H1 (cell line): ENCODE measurements around the gene TLCD3A. TPM values are rescaled to one million over a fixed set of nuclear protein-coding genes. Genes with fewer than 3 reads are reported as not detected.
"Not testable (repeated sequence)": the region's sequence is repeated elsewhere in the genome, so short reads cannot be mapped to it uniquely, and the experiment has no call there.

Source experiments
- CTCF ChIA-PET: fragments of 300-600 bp; sonication (Branson Sonifier 250); formaldehyde crosslinking; loops from one replicate; lab custom pipeline; 2021; ENCODE audit not compliant: partially characterized antibody; lab: Charles Lee
- POLR2A ChIA-PET: fragments of 300-600 bp; sonication (Branson Sonifier 250); formaldehyde crosslinking; loops from one replicate; lab custom pipeline; 2021; ENCODE audit warnings: inconsistent platforms; ENCODE audit not compliant: partially characterized antibody; lab: Charles Lee
- DNase-seq, 2 experiments: peaks; one replicate each; pipeline versions ENCODE4 v3.0.0 to v3.0.0-alpha.2; 2010 to 2022; ENCODE audit warnings: low spot score in 2 of 2, low read depth in 1 of 2, mixed read lengths in 1 of 2
- FAIRE-seq: peaks from 2 replicates; lab custom pipeline; 2011; peaks lifted over from hg19 to GRCh38; lab: Jason Lieb, UNC
- H2AFZ ChIP-seq: 2 replicates; pipeline ENCODE4 v1.8.1; 2012; ENCODE audit warnings: low read length, inconsistent platforms
- H2AK5ac ChIP-seq: 2 replicates; pipeline ENCODE4 v1.6.1; 2013; ENCODE audit warnings: low read depth, low read length
- H2BK120ac ChIP-seq: replicated peaks from 2 replicates; pipeline ENCODE3; 2013; ENCODE audit warnings: low read depth, low read length, inconsistent platforms
- H2BK12ac ChIP-seq: 2 replicates; pipeline ENCODE4 v1.6.1; 2013; ENCODE audit warnings: low read depth, low read length
- H2BK15ac ChIP-seq: 2 replicates; pipeline ENCODE4 v1.6.1; 2013; ENCODE audit warnings: low read length
- H2BK20ac ChIP-seq: 2 replicates; pipeline ENCODE4 v1.6.1; 2013; ENCODE audit warnings: low read length
- H2BK5ac ChIP-seq: 2 replicates; pipeline ENCODE4 v1.6.1; 2013; ENCODE audit warnings: low read depth, low read length
- H3K14ac ChIP-seq: 2 replicates; pipeline ENCODE4 v1.6.1; 2013; ENCODE audit warnings: inconsistent platforms; ENCODE audit not compliant: insufficient read length
- H3K18ac ChIP-seq: 2 replicates; pipeline ENCODE4 v1.6.1; 2013; ENCODE audit warnings: low read length; ENCODE audit errors: extremely low read depth
- H3K23ac ChIP-seq: 2 replicates; pipeline ENCODE4 v1.6.1; 2013; ENCODE audit warnings: inconsistent platforms; ENCODE audit not compliant: insufficient read length
- H3K23me2 ChIP-seq: 2 replicates; pipeline ENCODE4 v1.6.1; 2013; ENCODE audit warnings: low read depth, low read length
- H3K27ac ChIP-seq: 2 replicates; pipeline ENCODE4 v1.6.1; 2011; ENCODE audit warnings: low read depth, low read length, inconsistent platforms
- H3K27me3 ChIP-seq, 4 experiments: replicated peaks in 1 of 4; 1 replicate in 1 of 4; 2 replicates in 3 of 4; pipeline versions ENCODE4 v1.6.1 to v1.8.1; 2011 to 2013; ENCODE audit warnings: low read length in 3 of 4, mild to moderate bottlenecking in 3 of 4, inconsistent platforms in 2 of 4, mixed read lengths in 2 of 4, moderate library complexity in 1 of 4; ENCODE audit not compliant: control insufficient read depth in 3 of 4, insufficient read depth in 3 of 4; ENCODE audit errors: extremely low read depth in 1 of 4
- H3K36me3 ChIP-seq, 4 experiments: 2 replicates each; pipeline versions ENCODE4 v1.6.1 to v1.8.1; 2011 to 2013; ENCODE audit warnings: mild to moderate bottlenecking in 4 of 4, low read length in 3 of 4, moderate library complexity in 2 of 4, control low read depth in 1 of 4, inconsistent platforms in 1 of 4; ENCODE audit not compliant: insufficient read depth in 4 of 4, control insufficient read depth in 2 of 4
- H3K4ac ChIP-seq: replicated peaks from 2 replicates; pipeline ENCODE3; 2013; ENCODE audit warnings: low read length, low read depth, mixed read lengths, inconsistent platforms; ENCODE audit not compliant: insufficient read length
- H3K4me1 ChIP-seq, 4 experiments: replicated peaks in 1 of 4; 1 replicate in 1 of 4; 2 replicates in 3 of 4; pipeline versions ENCODE4 v1.6.1 to v1.8.1; 2011 to 2013; ENCODE audit warnings: low read length in 3 of 4, inconsistent platforms in 2 of 4, mixed read lengths in 1 of 4; ENCODE audit not compliant: insufficient read depth in 4 of 4, control insufficient read depth in 3 of 4
- H3K4me2 ChIP-seq, 2 experiments: 2 replicates each; pipeline versions ENCODE4 v1.6.1 to v1.8.1; 2011 to 2013; ENCODE audit warnings: low read depth in 2 of 2, low read length in 2 of 2, control low read depth in 1 of 2, inconsistent platforms in 1 of 2, mild to moderate bottlenecking in 1 of 2; ENCODE audit not compliant: insufficient read depth in 1 of 2
- H3K4me3 ChIP-seq, 4 experiments: fragments of 200-600, 300-600 bp in 1 of 4; sonication (generic), shearing (Covaris generic), sonication (Bioruptor Twin) in 1 of 4; 2 replicates each; pipeline versions ENCODE4 v1.5.1 to v1.8.1; 2011 to 2016; ENCODE audit warnings: low read length in 4 of 4, low read depth in 3 of 4, control low read depth in 2 of 4, inconsistent platforms in 2 of 4, mild to moderate bottlenecking in 2 of 4, mixed read lengths in 1 of 4, moderate library complexity in 1 of 4; ENCODE audit not compliant: insufficient read depth in 2 of 4; ENCODE audit errors: extremely low read depth in 1 of 4
- H3K56ac ChIP-seq: replicated peaks from 2 replicates; pipeline ENCODE3; 2013; ENCODE audit warnings: low read depth, mild to moderate bottlenecking, mixed read lengths, low read length, inconsistent platforms; ENCODE audit not compliant: insufficient read length
- H3K79me1 ChIP-seq: 2 replicates; pipeline ENCODE4 v1.6.1; 2013; ENCODE audit warnings: low read depth, low read length, control low read depth
- H3K79me2 ChIP-seq, 2 experiments: 2 replicates each; pipeline versions ENCODE4 v1.6.1 to v1.8.1; 2012 to 2013; ENCODE audit warnings: low read length in 2 of 2, mild to moderate bottlenecking in 2 of 2, inconsistent platforms in 1 of 2; ENCODE audit not compliant: insufficient read depth in 2 of 2, control insufficient read depth in 1 of 2
- H3K9ac ChIP-seq, 4 experiments: replicated peaks in 1 of 4; 1 replicate in 1 of 4; 2 replicates in 3 of 4; pipeline versions ENCODE4 v1.6.1 to v1.8.1; 2011 to 2013; ENCODE audit warnings: low read depth in 3 of 4, low read length in 3 of 4, control low read depth in 2 of 4, mild to moderate bottlenecking in 2 of 4, moderate library complexity in 2 of 4, inconsistent platforms in 1 of 4; ENCODE audit errors: extremely low read depth in 1 of 4
- H3K9me3 ChIP-seq, 2 experiments: 2 replicates each; pipeline versions ENCODE4 v1.6.1 to v1.8.1; 2012 to 2013; ENCODE audit warnings: mild to moderate bottlenecking in 2 of 2, moderate library complexity in 2 of 2, control low read depth in 1 of 2, inconsistent platforms in 1 of 2, low read depth in 1 of 2, low read length in 1 of 2, mixed read lengths in 1 of 2; ENCODE audit not compliant: insufficient read depth in 2 of 2
- H4K20me1 ChIP-seq, 2 experiments: replicated peaks in 1 of 2; 2 replicates each; pipeline versions ENCODE3 to v1.8.1; 2011 to 2013; ENCODE audit warnings: inconsistent platforms in 2 of 2, low read length in 2 of 2, mild to moderate bottlenecking in 1 of 2; ENCODE audit not compliant: insufficient read depth in 2 of 2, control insufficient read depth in 1 of 2
- H4K5ac ChIP-seq: 2 replicates; pipeline ENCODE4 v1.6.1; 2013; ENCODE audit warnings: low read length, low read depth, mixed read lengths, inconsistent platforms; ENCODE audit not compliant: insufficient read length
- H4K8ac ChIP-seq: 2 replicates; pipeline ENCODE4 v1.8.0; 2013; ENCODE audit warnings: mild to moderate bottlenecking, moderate library complexity, low read length, inconsistent platforms; ENCODE audit not compliant: insufficient read depth; ENCODE audit errors: extremely low read depth
- H4K91ac ChIP-seq: replicated peaks from 2 replicates; pipeline ENCODE3; 2013; ENCODE audit warnings: low read length, mixed read lengths, inconsistent platforms; ENCODE audit not compliant: insufficient read length
- WGBS, 2 experiments: shearing (Covaris generic) in 1 of 2; methylation state at CpG; one replicate each; pipeline versions ENCODE4 v1.1.6 to v1.1.7; 2013 to 2015; ENCODE audit warnings: low lambda C conversion rate in 2 of 2, mixed read lengths in 2 of 2, inconsistent platforms in 1 of 2, low coverage in 1 of 2, missing lambda C conversion rate in 1 of 2; ENCODE audit not compliant: insufficient replicate concordance in 2 of 2, insufficient coverage in 1 of 2, insufficient read length in 1 of 2; ENCODE audit errors: extremely low coverage in 1 of 2, missing lambda C conversion rate in 1 of 2; 5-methylcytosine and 5-hydroxymethylcytosine counted together
- polyA plus RNA-seq, 7 experiments: library from polyadenylated mRNA; depleted of rRNA in 3 of 7; stranded (reverse) in 5 of 7; unstranded in 2 of 7; fragments of >200 nt in 5 of 7; fragments of 200-250 nt in 2 of 7; gene quantifications; 1 replicate in 5 of 7; 2 replicates in 1 of 7; 4 replicates in 1 of 7; pipeline versions ENCODE4 v1.2.1 to v1.2.3, GENCODE V29; 2011 to 2013; ENCODE audit warnings: missing spikeins in 2 of 7, mixed read lengths in 2 of 7
- total RNA-seq: library from RNA; stranded (reverse); fragmentation: NEBNext Ultra II Directional; extraction: Animal tissue kit (Norgen Biotek cat#: 25700); gene quantifications from 2 replicates; pipeline ENCODE4 v1.2.1, GENCODE V29; 2021

Gene TLCD3A
- total and polyA plus RNA-seq, 2 of the 8 experiments (the other 6 are each of a cell fraction or from before 2014, with no cell fraction given): 26.1 to 48.8 TPM

- POLR2A ChIA-PET: interaction anchor here (1.2 to 3.9 kb wide), 3 partner anchors 12 to 33 kb away, joined by 4 to 15 read pairs (median 8); no protein-coding TSS in a partner anchor
- not testable (repeated sequence) for H3K56ac ChIP-seq
These were observed 16.2 kb downstream of the TLCD3A start for GRCh38 chr17:748604-749003.

More at GRCh38 chr17:748604-749003, 16.2 kb downstream of the TLCD3A start:
- H4K91ac ChIP-seq, H2BK15ac ChIP-seq, DNase-seq, CTCF ChIA-PET, H3K4me3 ChIP-seq, H2BK12ac ChIP-seq, H2BK5ac ChIP-seq, H2BK20ac ChIP-seq, H3K4ac ChIP-seq, H2AFZ ChIP-seq, H4K8ac ChIP-seq, H3K9me3 ChIP-seq, H2BK120ac ChIP-seq, H3K27me3 ChIP-seq, H3K18ac ChIP-seq, FAIRE-seq, H3K14ac ChIP-seq, H2AK5ac ChIP-seq, H3K23ac ChIP-seq, H3K27ac ChIP-seq, H4K5ac ChIP-seq, H3K4me2 ChIP-seq, H3K9ac ChIP-seq: not testable (repeated sequence)
- Histone ChIP-seq H3K79me2 (peaks cover 3 to 47% of the 10 kb centered on the region in 2 experiments; a peak in 3 of 4 replicates), H3K23me2 (peaks cover 11% of the 10 kb centered on the region), H3K4me1 (peaks cover 2 to 11% (median 6%) of the 10 kb centered on the region in 4 experiments; a peak in 6 of 7 replicates), H3K36me3 (peaks cover 30 to 55% (median 41%) of the 10 kb centered on the region in 4 experiments), H3K79me1 (peaks cover 22% of the 10 kb centered on the region), H4K20me1 (peaks cover 3 to 28% of the 10 kb centered on the region in 2 experiments)
- 98% methylated on average over 4 of the region's 4 CpGs; no CpG with 5 or more reads in 1 of the 2 experiments for WGBS, 2 experiments
